Keratinocyte (primary cell): ENCODE data around the gene CLMN.

Experiments
- EZH2 ChIP-seq: IDR thresholded peaks from one replicate; pipeline ENCODE4 v1.6.1; 2012; ENCODE audit warnings: inconsistent platforms, mild to moderate bottlenecking, low read length, moderate library complexity
- TF ChIP-seq, protein P1 (sequence below), 3 experiments: IDR thresholded peaks in 1 of 3; conservative IDR thresholded peaks in 1 of 3; optimal IDR thresholded peaks in 1 of 3; 2 replicates in 2 of 3; 3 replicates in 1 of 3; pipeline versions ENCODE3 to v1.5.1; 2011; ENCODE audit warnings: low read length in 3 of 3, mild to moderate bottlenecking in 3 of 3, moderate library complexity in 2 of 3, control low read depth in 1 of 3, inconsistent platforms in 1 of 3; ENCODE audit not compliant: insufficient read depth in 2 of 3; ENCODE audit errors: extremely low read depth in 1 of 3

GRCh38 chr14:95142208-95142607 lies 177.5 kb downstream of the CLMN start:
- TF ChIP-seq, protein P1, sequence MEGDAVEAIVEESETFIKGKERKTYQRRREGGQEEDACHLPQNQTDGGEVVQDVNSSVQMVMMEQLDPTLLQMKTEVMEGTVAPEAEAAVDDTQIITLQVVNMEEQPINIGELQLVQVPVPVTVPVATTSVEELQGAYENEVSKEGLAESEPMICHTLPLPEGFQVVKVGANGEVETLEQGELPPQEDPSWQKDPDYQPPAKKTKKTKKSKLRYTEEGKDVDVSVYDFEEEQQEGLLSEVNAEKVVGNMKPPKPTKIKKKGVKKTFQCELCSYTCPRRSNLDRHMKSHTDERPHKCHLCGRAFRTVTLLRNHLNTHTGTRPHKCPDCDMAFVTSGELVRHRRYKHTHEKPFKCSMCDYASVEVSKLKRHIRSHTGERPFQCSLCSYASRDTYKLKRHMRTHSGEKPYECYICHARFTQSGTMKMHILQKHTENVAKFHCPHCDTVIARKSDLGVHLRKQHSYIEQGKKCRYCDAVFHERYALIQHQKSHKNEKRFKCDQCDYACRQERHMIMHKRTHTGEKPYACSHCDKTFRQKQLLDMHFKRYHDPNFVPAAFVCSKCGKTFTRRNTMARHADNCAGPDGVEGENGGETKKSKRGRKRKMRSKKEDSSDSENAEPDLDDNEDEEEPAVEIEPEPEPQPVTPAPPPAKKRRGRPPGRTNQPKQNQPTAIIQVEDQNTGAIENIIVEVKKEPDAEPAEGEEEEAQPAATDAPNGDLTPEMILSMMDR (optimal IDR thresholded peaks at IDR 0.05 in 1 of 3, IDR thresholded peaks at IDR 0.05 in 1 of 3, conservative IDR thresholded peaks at IDR 0.05 in 1 of 3; ENCODE audit: extremely low read depth in 1 of 3, insufficient read depth in 2 of 3, low read length in 3 of 3), result no peak
- TF ChIP-seq EZH2, result no peak
